Stimulated activated CD4-positive, alpha-beta T cell treated with anti-CD3 and anti-CD28 coated beads, Interleukin-12 subunit alpha, Interleukin-12 subunit beta, amount 100 ng/mL, for 24 hours (primary cell): ENCODE measurements around the gene MINDY3.
A peak's percentile ranks its signal among the peaks of the same experiment; 100 is the strongest.

ENCODE experiments used
- DNase-seq, 2 experiments: peaks; one replicate each; pipeline ENCODE4 v3.0.0-alpha.2; 2020; ENCODE audit warnings: low read depth in 2 of 2

The MINDY3 gene

DNA sequence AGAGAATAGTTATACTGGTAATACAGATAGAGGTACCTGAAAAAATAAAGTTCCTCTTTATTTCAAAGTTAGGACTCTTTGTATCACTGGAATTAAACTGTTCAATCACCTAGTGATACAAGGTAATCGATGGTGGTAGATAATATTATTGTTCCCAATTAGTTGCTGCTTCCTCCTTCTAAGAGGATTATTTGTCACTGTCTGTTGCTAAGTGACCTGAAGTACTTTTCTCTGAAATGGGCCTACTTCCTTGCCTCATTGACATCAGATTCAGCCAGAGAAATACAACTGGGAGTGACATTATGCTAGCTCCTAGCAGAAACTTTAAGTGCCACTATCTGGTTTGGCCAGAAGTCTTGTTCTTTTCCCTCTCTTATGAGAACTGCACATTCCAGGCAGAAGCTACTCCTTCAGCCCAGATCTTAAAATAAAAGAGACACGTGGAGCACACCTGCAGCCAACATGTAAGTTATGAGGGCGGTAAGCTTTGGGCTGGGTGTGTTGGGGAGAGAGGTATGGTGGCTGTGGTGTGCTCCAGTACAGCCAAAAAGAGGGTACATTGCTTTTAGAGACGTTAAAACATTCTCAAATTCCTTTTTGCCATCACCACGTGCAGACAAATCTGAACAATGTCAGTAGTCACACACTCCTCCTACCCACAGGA is 54.8 kb downstream of the MINDY3 start:
- no peak for DNase-seq

DNA sequence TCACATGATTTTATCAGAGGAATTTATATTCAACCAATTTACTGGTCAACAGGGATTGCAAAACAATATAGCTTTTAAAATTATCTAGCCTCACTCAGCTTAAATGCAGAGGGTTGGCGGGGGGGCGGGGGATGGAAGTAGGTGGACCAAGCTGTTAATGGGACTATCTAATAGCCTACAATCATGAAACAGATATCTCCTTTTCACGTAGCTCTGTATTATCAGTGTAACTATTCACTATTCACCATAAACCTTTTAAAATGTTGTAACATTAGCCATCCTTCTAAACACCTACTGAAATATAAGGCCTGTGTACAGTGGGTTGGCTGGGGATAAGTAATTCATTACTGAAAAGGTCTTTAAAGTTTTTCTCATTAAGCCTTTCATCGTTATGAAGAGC is 56.2 kb downstream of the MINDY3 start:
- no peak for DNase-seq

DNA sequence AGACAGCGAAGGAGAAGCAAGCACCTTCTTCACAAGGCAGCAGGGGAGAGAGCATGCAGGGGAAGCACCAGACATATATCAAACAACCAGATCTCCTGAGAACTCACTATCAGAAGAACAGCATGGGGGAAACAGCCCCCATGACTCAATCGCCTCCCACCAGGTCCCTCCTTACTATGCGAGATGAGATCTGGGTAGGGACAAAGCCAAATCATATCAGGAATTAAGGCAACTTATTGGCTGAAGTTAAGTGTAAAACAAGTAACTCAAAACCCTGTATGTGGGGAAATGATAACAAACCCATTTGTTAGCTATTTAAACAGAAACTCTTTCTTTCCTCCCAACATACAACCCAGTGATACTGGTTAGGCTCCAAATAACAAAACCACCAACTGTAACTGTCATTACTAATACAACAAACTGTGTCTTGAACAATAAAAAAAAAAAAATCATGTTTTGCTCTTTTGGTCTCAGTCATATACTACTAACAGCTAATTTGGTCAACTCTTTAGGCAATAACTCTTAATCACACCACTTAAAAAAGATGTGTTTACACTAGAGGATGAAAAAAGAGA is 57.8 kb downstream of the MINDY3 start:
- DNase-seq, result peak; percentile 8 to 9

DNA sequence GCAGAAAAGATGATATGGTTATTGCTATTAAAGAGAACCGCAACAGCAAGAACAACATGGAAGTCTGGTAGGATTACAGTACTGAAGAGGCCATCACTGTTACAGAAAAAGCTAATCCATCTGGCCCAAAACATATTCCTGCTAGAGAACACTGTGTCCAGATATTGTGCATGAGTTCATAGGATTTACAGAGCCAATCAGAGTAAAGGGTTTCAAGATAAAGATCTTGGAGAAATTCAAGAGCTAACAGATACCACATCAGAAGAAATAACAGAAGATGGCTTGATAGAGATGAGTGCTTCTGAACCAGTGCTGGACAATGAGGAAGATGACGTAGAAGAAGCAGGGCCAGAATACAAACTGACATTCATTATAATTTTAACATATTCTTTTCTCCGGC is 58.7 kb downstream of the MINDY3 start:
- no peak for DNase-seq

DNA sequence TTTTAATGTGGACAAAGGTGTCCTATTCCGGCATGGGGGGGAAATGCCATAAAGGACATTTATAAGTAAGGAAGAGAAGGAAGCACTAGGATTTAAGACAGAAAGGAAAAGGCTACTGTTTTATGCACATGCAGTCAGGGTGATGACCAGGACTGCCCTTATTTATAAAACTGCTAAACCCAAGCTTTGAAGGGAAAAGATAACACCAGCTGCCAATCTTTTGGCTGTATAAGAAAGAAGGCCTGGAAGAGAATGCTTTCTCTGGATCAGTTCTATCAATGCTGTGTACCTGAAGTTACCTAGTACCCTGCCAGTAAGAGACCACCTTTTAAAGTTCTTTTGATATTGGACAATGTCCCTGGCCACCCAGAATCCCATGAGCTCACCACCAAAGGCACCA is 59.2 kb downstream of the MINDY3 start:
- DNase-seq, result no peak

DNA sequence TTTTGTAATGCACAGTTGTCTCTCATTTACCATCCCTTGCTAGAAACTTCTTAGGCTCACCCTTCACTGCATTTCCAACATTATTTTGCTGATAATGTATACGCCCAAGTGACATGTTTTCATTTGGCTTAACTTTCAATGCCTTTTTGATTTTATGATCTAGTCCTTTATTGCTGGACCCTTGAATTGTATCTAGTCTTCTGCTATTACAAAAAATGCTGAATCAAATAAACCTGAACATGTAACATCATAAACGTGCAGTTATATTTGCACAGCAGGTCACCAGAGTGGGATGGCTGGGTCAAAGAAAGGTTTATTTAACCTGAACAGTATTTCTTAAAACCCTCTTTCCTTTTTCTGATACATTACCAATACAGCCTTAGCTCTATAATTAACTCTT is 63.0 kb downstream of the MINDY3 start:
- DNase-seq, result no peak

DNA sequence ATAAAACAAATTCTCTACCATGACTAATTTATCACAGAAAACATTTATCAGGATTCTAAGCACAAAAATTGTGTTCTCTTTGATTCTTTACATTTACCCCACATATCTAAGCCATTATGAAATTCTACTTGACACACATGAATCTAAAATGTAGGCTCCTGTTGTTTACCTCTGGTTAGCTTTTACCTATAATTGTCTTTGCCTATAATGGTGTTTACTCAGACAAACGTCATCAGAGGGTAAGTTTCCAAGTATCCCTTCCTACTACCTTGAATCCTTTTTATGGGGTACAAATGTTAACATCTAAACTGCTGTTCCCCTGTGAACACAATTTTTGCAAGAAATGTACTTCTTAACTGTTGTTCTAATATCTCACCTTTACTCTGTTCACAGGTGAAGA is 63.5 kb downstream of the MINDY3 start:
- no peak for DNase-seq

DNA sequence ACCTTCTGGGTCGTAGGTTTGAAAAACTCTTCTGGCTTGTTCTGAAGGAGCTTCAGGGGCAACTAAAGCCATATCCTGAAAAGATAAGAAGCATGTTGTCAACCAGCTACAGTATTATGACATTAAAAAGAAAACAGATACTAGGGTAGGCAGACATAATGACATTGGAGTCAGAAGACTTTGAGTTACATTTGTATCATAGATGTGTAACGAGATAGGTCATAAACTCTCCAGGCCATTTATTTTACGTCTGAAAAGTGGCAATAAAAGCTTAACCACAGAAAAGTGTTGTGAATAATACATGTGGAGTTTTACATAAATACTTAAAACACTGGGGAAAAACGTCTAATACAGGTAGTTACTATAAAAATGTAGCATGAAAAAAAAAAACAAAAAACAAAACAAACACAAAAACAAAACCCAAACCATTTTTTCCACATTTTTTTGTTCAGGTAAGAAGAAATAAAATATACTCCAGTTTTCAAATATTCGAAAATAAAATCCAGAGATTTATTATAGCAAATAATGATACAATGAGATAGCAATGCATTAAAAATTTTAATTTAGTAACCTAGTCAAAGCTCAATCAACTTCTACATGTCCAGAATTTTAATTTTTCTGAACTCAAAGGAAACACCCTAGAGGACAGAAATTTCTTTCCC is 64.1 kb downstream of the MINDY3 start:
- no peak for DNase-seq

DNA sequence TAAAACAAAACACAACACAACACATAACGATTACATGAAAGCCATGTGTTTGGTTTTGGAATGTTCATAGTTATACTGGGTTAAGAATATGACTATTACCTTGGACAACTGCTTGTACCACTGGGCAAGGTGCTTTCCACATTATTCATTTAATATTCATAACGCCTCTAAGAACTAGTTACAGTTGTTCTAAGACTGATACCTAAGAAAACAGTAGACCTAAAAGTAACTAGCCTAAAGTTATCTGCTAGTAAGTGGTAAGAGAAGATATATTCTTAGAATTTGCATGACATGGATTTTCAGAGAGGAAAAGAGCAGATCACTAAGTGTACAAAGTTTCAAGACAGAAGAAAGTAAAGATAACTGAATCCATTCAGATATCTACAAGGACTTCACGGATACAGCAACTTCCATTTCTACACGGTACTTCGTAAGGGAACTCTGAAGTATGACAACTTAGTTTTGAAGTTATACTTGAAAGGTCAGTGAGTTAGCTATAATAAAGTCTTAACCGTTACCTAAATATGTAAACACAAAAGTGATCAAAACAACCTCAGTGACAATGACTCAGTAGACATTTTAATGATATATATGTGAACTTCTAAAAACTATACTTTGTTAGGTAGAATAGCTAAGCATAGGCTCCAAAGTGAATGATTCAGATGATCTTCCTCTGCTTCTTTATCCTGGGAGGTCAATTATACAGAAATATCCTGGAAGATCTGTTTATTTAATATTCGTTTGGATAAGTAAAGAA is 65.1 kb downstream of the MINDY3 start:
- DNase-seq, result no peak

DNA sequence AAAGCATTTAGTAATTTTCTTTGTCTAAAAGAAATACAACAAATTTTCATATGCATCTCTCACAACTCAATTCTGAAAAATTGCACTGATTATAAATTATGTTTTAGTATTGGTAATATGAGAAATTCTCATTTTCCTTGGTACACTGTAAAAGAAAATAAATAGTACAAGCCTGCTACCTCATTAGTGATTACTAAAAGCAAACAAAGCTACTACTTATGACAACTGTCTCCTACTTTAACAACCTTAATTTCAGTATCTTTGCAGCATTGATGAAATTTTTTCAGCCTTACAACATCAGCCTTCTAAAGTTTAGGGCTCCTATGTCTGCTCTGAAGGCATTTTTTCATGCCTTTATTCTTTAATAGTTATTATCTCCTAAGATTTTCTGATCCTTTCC is 65.7 kb downstream of the MINDY3 start:
- no peak for DNase-seq

DNA sequence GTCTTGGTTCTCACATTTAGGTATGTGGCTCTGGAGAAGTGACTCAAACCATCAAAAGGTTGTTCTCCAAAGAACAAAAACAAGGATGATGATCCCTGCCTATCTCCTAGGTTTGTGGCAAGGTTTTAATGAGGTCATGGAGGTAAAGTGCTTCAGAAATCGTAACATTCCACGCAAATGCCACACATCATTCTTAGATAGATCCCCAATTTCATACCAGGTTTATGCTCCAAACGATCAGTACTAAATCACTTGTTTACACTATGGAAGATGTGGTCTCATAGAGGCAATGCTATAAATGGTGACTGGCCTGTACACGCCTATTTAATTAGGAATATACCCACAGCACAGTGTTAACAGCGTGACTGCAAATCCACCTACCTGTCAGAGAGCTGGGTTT is 66.6 kb downstream of the MINDY3 start:
- no peak for DNase-seq

DNA sequence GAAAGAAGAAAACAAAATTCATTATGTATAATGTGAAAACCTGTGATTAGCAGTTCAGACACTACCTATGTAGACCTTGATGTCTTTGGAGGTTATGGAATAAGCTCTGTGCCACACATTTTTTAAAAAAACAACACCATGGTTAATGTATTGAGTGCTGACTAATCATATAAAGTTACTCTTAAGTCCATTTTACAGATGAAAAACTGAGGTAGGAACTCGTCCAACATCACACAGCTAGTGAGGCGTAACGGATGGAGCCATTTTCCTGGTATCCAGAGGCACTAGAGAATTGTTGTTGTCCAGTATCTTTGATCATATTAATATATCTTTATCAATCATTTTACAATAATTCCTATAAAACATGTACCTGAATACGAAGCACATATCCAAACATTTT is 67.5 kb downstream of the MINDY3 start:
- DNase-seq, result no peak

DNA sequence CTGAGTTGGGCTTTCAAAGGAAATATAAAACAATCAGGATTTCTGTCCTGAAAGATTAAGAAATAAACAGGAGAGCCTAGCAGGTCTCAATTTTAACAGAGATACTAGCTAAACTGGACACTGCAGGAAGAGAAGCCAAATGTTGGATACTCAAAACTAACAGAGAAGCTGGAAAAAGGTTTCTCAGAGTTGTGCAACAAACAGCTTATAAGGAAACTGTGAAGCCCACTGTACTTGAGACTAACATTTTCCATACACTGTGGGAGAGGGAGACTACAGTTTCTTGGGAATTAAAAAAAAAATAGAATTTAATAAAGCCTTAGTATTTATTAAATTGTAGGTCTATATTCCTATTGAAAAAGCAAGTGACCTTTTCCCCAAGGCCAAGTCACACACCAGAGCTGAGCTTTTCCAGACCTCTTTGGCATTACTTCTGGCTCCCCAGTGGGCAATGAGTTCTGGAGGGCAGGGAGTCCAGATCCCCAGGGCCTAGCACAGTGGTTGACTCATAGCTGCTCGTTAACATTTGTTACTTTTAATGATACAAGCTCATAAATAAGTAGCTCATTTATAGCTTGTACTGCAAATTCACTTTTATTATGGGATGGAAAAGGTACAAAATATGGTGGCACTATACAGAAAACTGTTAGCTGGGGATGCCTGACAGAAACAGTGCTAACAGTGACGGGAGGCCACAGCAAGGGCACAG is 68.3 kb downstream of the MINDY3 start:
- DNase-seq, result no peak

DNA sequence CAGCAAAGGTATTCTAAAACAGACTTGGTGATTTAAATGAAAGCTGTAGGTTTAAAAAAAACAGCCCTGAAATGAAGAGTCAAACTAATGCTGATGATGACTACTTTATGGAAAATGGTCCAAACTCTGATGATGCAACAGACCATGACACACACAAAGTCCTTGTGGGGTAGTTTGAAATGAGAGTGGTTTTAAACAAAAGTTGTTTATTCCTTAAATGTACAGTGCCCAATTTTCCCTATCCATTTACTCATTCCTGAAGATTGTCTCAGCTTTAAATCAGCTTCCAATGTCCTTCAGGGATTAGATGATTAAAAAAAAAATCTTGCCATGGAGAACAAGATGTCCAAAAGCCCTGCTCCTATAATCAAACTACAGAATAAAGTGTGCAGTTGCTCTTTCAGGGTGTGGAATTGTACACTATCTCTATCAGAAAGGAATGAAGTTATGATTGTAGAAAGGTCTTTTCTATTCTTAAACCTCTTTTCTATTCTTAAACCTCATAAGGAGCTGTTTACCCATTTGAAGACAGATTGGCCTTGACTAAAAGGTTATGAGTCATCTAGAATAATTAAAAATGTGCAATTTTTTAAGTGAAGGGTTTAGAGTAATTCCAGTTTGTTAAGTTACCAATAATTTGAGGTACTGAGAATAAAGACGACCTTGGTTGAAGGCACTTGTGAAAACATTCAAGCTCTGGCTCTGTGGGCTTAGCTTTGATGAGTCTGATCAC is 70.3 kb downstream of the MINDY3 start:
- DNase-seq, result no peak

DNA sequence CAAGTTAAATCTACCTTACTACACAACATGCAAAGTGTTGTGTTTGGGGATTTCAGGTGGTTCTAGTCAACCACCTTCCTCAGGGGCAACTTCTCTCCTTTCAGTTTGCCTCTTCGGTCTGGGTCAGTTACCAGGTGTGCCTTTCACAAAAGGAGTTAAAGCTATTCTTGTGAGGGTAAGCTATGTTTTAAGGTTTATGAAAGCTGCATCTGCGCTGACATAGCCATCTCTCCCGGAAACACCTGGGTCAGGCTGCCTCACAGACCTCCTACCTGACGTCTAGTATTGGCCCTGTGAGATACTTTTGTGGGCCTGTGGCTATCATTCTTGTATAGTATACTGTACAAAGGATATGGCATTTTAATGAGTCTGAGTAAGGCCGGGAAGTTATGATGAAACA is 72.9 kb downstream of the MINDY3 start:
- no peak for DNase-seq

DNA sequence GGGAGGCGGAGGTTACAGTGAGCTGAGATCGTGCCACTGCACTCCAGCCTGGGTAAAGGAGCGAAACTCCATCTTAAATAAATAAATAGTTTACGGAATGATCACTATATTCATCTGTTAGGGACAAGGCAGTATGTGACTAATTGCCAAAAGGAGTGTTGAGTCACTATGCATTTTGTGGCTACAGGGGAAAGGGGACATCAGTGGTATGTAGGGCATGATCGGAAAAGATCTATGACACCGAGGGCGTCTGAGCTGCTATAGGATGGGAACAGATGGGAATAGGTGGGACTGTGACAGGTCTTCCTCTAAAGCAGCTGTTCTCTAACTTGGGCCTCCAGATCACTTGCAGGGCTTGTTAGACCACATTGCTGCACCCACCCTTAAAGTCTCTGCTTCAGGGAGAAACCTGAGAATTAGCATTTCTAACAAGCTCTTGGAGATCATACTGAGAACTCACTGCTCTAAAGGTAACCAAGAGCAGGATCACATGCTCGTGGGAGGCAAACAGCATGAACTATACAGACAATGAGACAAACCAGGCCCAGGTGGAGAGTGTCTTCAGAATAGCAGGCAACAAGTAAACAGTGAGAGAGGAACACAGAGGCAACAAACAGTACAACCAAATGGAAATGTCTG is 75.5 kb downstream of the MINDY3 start:
- no peak for DNase-seq

DNA sequence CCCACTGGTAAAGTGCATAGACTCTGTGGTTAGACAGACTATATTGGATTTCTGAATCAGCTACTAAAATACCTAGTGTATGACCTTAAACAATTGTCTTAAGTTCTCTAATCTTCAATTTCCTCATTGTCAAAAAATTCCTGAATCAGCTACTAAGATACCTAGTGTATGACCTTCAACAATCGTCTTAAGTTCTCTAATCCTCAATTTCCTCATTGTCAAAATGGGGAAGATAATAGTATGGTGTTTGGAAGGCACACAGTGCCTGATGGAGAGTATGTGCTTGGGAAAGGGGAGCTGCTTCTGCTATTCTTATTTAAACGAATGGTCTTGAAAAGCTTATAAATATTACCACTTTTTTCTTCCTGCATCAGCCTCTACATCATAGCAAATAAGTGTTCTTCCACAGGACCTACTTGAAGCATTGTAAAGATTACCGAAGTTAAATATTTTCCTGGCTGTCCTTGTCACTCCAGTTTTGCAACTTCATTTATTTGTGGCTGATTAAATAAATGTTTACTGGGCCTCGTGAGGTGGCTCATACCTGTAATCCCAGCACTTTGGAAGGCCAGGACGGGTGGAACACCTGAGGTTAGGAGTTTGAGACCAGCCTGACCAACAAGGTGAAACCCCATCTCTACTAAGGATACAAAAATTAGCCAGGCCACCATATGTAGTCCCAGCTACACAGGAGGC is 76.2 kb downstream of the MINDY3 start:
- DNase-seq, result no peak

DNA sequence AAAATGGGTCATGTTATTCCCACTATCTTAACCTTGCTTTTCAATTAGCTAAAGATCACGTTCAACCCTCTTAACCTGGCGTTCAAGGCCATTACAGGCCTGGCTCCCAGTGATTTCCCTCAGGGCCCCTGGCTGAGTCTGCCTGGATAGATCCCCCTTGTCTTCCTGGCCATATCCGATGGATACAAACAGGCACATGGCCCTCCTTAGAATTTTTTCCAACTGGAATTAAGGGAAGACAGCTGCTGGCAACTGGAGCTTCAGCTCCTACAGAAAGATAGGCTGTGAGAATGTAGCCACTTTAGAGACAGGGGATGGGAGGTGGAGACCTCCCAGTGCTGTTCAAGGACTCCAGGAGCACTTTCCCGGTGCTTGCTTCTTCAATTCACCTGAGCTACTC is 77.5 kb downstream of the MINDY3 start:
- no peak for DNase-seq

DNA sequence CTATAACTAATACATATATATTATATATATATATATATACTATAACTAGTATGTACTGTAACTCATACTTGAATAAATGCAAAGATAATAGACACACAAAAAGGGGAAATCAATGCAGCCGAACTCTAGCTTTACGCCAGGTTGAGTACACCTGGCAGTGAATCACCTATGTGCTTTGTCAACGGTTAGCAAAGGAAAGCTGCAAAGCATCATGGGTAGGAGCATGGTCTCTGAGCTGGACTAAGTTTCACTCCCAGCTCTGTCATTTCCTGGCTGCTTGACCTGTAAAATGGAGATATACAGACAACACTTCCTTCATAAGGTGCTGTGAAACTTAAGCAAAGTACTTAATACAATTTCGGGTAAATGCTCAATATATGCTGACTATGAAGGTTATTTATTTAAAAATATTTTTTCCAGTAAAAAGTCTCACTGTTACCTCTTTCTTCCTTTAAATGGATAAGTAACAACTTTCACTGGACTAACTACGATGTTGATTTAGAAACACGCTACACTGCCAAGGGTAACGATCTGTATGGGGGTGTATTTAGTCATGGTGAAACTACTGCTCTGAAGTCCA is 78.8 kb downstream of the MINDY3 start:
- DNase-seq, result no peak
